ENCODE data around the gene FAM47E.
"Not testable (repeated sequence)": the region's sequence is repeated elsewhere in the genome, so short reads cannot be mapped to it uniquely, and the experiment has no call there.

Gene FAM47E

GRCh38 chr4:76271248-76271647, 19.7 kb downstream of the FAM47E start:
- DNase-seq = no peak

- DNase-seq = no peak
These were observed 20.6 kb downstream of the FAM47E start for GRCh38 chr4:76272073-76272472.

GRCh38 chr4:76272582-76272981, 21.1 kb downstream of the FAM47E start:
- no peak for DNase-seq

- no peak for DNase-seq
These were observed 21.5 kb downstream of the FAM47E start for GRCh38 chr4:76272999-76273398.

- DNase-seq = peak; percentile 6
These were observed 24.1 kb downstream of the FAM47E start for GRCh38 chr4:76275486-76276124.

- no peak for DNase-seq
These were observed 25.3 kb downstream of the FAM47E start for GRCh38 chr4:76276813-76277212.

GRCh38 chr4:76277667-76278066, 26.1 kb downstream of the FAM47E start:
- DNase-seq = no peak

GRCh38 chr4:76278583-76278982, 27.1 kb downstream of the FAM47E start:
- DNase-seq = no peak

- no peak for DNase-seq
These were observed 27.9 kb downstream of the FAM47E start for GRCh38 chr4:76279462-76279861.

GRCh38 chr4:76280488-76281441, 29.2 kb downstream of the FAM47E start:
- DNase-seq = no peak

GRCh38 chr4:76281594-76281993, 30.1 kb downstream of the FAM47E start:
- not testable (repeated sequence) for DNase-seq

- no peak for DNase-seq
These were observed 31.6 kb downstream of the FAM47E start for GRCh38 chr4:76282941-76283689.

GRCh38 chr4:76283900-76284299, 32.4 kb downstream of the FAM47E start:
- DNase-seq = no peak

- not testable (repeated sequence) for DNase-seq
These were observed 36.3 kb downstream of the FAM47E start for GRCh38 chr4:76287811-76288210.

GRCh38 chr4:76292730-76293129, 41.2 kb downstream of the FAM47E start:
- DNase-seq = no peak

GRCh38 chr4:76293772-76294171, 42.3 kb downstream of the FAM47E start:
- DNase-seq = no peak

GRCh38 chr4:76296286-76296820, 44.8 kb downstream of the FAM47E start:
- DNase-seq = no peak

GRCh38 chr4:76298227-76298626, 46.7 kb downstream of the FAM47E start:
- DNase-seq = no peak

GRCh38 chr4:76300012-76300411, 48.5 kb downstream of the FAM47E start:
- DNase-seq = no peak

- peak; percentile 75 for DNase-seq
These were observed 49.7 kb downstream of the FAM47E start for GRCh38 chr4:76301068-76301774.

- DNase-seq = no peak
These were observed 50.2 kb downstream of the FAM47E start for GRCh38 chr4:76301775-76302162.

GRCh38 chr4:76302826-76303438, 51.4 kb downstream of the FAM47E start:
- DNase-seq = no peak
